C4-2B (cell line): Measurements from ENCODE around the gene MEIOB.

Source experiments
- ZFX ChIP-seq: fragments of 450-650 bp; IDR thresholded peaks from 2 replicates; pipeline ENCODE4 v1.6.1; 2017
- TF ChIP-seq, protein P1 (sequence below): fragments of 450-650 bp; conservative IDR thresholded peaks from 2 replicates; pipeline ENCODE4 v1.5.1; 2017; ENCODE audit warnings: mild to moderate bottlenecking

DNA sequence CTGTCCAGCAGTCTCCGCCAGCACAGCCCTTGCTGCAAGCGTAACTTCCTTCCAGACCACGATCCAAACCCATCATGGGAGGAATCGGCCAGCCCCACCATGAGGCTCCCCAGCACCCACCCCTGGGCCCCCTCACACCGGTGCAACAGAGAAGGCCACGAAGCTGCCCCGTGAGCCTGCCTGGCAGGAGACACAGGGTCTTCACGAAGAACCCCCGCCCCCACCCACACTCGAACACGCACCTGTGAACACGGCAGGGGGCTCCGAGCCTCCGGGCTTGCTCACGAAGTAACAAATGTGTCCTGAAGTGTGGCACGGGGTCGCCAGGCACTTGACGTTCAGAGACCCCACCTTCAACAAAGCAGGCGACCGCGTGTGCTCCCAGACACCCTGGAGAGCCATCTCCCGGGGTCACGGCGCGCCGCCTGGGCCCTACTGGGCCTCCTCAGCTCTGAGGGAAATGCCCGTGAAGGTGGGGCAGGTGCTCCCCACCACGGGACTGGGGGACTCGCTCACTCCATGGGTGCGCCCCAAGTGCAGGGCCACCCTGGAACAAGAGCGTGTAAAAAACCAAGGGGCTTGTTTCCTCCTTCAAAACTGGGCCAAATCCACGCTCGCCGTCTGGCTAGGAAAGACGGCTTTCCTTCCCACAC lies 53.0 kb downstream of the MEIOB start:
- TF ChIP-seq, protein P1, sequence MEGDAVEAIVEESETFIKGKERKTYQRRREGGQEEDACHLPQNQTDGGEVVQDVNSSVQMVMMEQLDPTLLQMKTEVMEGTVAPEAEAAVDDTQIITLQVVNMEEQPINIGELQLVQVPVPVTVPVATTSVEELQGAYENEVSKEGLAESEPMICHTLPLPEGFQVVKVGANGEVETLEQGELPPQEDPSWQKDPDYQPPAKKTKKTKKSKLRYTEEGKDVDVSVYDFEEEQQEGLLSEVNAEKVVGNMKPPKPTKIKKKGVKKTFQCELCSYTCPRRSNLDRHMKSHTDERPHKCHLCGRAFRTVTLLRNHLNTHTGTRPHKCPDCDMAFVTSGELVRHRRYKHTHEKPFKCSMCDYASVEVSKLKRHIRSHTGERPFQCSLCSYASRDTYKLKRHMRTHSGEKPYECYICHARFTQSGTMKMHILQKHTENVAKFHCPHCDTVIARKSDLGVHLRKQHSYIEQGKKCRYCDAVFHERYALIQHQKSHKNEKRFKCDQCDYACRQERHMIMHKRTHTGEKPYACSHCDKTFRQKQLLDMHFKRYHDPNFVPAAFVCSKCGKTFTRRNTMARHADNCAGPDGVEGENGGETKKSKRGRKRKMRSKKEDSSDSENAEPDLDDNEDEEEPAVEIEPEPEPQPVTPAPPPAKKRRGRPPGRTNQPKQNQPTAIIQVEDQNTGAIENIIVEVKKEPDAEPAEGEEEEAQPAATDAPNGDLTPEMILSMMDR, result no peak
- TF ChIP-seq ZFX, result no peak
